ENCODE measurements around the gene PLAGL2.
"Not testable (repeated sequence)": the region's sequence is repeated elsewhere in the genome, so short reads cannot be mapped to it uniquely, and the experiment has no call there.

The PLAGL2 gene

DNA sequence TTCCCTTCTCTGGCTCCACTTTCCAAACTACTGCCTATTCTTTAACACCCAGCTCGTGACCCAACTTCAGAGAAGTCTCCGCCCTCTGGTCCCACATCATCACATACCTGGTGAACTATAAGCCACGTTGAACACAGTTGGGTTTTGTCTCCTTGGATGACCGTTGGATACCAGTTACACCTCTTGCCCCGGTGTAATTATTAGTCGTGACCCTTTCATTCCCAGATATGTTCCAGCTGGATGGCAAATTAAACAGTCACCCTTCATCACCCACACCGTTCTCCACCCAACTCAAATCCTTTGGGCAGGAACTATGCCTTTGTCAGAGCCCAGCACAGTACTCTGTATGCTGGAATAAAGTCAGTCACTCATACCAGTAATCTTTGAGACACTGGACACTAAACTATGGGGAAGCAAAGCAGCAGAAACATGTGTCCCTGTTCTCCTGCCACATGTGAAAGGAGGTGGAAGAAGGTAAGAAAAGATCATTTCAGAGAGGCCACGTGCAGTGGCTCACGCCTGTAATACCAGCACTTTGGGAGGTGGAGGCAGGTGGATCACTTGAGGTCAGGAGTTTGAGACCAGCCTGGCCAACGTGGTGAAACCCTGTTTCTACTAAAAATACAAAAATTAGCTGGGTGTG, 22.5 kb downstream of the PLAGL2 start:
- no peak for DNase-seq (ENCODE audit: low read depth in 3 of 3)

DNA sequence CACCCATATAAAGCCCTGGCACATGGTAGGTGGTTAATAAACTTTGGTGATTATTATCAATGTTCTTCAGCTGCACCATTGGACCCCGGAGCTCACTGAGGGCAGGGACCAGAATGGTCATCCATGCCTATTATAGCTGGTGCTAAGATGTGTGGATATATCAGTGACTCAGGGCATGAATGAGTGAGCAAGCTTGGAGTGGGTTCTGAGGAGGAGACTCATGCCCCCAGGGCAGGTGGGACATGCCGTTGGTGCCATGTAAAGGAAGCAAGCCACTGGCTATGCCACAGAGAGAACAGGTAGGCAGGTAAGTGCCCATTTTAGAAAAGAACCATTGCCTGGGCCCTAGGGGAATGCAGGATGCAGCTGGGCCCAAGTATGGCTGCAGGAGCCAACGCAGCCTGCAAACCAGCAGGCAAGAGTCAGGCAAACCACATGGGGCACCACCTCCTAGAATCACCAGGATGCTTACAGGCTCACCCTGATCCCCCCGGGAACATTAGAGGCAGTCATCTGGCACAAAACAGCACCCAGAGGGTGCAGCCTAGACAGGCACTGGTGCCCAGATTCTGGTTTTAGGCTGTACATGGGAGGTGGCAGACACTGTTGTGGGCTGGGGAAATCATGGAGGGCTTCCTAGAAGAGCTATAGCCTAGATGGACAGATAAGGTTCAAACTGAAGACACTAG, 23.5 kb downstream of the PLAGL2 start:
- no peak for DNase-seq (ENCODE audit: low read depth in 3 of 3)

DNA sequence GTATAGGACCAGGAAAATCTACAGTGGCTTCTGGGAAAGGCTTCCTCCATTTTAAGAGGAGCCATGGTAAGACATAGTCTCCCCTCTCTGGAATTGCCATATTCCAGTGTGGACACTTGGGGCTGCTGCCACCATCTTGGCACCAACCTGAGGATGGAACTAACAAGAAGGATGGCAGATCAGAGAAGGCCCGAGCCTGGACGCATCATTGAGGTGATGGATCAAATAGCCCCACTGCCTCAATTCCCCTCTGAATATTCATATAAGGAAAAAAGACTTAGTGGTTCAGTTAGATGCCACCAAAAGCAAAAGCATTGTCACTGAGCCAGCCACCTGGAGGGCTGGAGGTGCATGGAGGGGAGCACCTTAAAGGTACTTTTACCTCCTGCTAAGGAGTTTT, 25.9 kb downstream of the PLAGL2 start:
- DNase-seq (ENCODE audit: low read depth in 3 of 3) = no peak

GRCh38 chr20:32179934-32180333, 27.6 kb downstream of the PLAGL2 start:
- DNase-seq (ENCODE audit: low read depth in 3 of 3) = no peak

DNA sequence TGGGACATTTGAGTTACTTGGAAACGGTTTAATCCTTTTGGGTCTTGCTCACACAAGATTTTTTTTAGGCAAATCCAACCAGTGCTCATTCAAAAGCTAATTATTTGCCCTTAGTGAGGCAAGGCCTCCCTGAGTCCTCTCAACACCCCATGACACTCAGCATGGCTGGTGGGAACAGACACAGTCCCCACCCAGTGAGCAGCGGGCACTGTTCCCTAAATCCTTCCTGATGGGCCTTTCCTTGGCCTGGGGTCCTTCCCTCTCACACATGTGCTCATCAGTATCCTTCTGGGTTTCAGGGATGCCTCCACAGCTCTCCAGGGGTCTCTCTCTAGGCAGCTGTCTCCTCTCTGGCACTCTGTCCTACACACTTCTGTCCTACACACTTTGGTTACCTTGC, 28.0 kb downstream of the PLAGL2 start:
- no peak for DNase-seq (ENCODE audit: low read depth in 3 of 3)

DNA sequence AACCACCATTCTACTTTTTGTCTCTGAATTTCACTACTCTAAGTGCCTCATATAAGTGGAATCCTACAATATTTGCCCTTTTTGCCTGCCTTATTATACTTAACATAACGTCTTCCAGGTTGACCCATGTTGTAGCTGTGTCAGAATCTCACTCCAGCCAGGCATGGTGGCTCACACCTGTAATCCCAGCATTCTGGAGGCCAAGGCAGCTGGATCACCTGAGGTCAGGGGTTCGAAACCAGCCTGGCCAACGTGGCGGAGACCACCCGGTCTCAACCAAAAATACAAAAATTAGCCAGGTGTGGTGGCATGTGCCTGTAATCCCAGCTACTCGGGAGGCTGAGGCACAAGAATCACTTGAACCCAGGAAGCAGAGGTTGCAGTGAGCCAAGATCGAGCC, 29.8 kb downstream of the PLAGL2 start:
- not testable (repeated sequence) for DNase-seq (ENCODE audit: low read depth in 3 of 3)

GRCh38 chr20:32168184-32168910, 39.2 kb downstream of the PLAGL2 start:
- DNase-seq (ENCODE audit: low read depth in 3 of 3) = no peak

- no peak for DNase-seq (ENCODE audit: low read depth in 3 of 3)
Measured at GRCh38 chr20:32167552-32167951, 40.0 kb downstream of the PLAGL2 start.

DNA sequence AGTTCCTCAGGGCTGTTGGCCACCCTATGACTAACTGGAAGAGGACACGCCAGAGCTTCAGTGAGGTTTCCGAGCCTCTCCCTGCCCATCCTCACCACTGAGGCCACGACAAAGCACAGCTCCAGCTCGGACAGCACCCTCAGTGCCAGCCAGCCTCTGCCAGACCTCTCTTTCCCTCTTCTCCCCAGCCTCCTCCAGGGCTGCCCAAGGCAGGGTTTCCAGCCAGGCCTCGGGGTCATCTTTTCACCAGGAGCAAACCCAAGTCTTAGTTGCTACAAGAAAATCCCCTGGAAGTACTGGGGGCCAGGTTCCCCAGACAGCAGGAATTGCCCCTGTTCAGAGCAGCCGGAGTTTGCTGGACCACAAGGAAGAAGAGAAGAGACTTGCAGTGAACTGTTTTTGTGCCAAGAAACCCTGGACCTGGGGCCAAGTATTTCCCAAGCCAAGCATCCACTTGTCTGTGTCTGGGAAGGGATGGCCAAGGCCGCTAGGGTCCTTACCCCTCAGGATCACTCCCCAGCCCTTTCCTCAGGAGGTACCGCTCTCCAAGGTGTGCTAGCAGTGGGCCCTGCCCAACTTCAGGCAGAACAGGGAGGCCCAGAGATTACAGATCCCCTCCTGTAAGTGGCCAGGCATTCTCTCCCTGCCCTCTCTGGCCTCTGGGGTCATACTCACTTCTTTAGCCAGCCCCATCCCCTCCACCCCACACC, 41.6 kb downstream of the PLAGL2 start:
- DNase-seq (ENCODE audit: low read depth in 3 of 3) = no peak

DNA sequence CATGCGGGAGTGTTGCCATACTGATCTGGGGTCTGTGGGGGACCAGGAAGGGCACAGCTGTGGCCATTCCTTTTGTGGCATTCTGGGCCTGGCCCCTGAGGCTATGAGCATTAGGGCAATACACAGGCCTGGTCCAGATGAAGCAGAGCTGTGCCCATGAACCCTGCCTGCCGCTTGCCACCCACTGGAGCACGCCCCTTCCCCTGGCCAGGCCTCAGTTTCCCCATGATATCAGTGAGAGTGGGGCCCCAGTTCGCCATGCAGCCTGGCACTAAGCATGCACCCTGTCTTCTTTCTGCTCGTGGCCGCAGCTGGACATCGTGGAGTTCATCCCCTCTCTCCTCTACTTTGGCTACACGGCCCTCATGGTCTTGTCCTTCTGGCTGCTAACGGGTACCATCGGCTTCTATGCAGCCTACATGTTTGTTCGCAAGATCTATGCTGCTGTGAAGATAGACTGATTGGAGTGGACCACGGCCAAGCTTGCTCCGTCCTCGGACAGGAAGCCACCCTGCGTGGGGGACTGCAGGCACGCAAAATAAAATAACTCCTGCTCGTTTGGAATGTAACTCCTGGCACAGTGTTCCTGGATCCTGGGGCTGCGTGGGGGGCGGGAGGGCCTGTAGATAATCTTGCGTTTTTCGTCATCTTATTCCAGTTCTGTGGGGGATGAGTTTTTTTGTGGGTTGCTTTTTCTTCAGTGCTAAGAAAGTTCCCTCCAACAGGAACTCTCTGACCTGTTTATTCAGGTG, 42.4 kb downstream of the PLAGL2 start:
- no peak for DNase-seq (ENCODE audit: low read depth in 3 of 3)

DNA sequence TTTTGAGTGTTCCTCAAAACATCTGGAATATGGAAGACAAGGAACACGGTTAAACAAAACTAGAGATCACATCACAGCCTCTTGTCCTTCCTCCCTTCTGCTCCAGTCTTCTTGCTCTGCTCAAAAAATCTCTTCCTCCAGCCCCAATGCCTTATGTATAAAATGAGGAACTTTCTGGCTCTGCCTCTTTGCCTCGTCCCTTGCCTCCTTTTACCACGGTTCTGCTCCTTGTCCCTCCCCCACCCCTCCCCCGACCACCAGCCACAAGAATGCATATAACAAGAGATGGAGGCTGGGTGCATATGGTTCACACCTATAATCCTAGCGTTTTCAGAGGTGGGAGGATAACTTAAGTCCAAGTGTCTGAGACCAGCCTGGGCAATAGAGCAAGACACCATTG, 43.6 kb downstream of the PLAGL2 start:
- no peak for DNase-seq (ENCODE audit: low read depth in 3 of 3)

- no peak for DNase-seq (ENCODE audit: low read depth in 3 of 3)
Measured at GRCh38 chr20:32162351-32162750, 45.2 kb downstream of the PLAGL2 start.

DNA sequence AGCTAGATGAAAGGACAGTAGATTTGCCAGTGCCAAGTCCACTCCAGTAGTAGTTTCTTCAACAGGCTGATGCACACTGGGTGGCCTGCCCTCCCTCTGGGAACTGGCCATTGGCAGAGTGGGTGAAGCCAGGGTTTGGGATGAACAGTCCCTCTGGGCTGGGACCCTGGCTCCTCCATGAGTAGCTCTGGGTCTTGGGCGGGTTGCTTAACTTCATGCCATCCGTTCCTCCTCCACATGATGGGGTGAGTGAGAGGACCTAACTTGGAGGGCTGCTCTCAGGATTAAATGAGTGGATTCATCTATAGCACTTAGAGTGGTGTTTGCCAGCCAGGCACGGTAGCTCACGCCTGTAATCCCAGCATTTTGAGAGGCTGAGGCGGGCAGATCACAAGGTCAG, 47.2 kb downstream of the PLAGL2 start:
- DNase-seq (ENCODE audit: low read depth in 3 of 3) = no peak

DNA sequence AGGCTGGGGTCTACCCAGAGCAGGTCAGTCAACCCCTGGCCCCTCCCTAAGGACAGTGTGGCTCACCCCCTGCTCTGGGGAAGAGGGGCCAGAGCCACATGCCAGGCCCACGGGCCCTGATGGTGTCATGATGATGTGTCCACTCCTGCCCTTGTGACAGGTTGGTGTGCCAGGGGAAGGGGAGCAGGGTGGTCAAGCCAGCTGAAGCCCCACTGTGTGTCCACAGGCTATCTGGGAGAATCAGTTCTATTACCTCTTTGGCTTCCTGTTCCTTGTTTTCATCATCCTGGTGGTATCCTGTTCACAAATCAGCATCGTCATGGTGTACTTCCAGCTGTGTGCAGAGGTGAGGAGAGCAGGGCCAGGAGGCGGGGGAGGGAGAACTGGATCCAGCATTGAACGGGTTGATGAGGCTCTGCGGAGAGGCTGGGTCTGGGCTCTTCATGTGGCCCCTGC, 47.7 kb downstream of the PLAGL2 start:
- DNase-seq (ENCODE audit: low read depth in 3 of 3) = no peak

- DNase-seq (ENCODE audit: low read depth in 3 of 3) = no peak
Measured at GRCh38 chr20:32158943-32159660, 48.4 kb downstream of the PLAGL2 start.

DNA sequence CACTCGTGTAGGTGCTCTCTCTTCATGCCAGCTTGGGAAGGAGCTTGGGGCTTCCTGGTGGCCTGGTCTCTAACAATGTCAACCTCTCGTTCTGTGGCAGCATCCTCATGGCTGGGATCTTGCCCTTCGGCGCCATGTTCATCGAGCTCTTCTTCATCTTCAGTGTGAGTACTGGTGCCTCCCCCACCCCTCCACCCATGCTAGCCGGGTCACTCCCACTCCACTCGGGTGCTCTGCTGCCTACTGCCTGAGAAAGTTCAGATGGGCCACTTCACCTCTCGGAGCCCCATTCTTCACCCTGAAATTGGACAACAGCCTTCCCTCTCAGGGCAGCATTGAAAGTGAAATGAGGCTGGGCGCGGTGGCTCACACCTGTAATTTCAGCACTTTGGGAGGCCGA, 49.2 kb downstream of the PLAGL2 start:
- no peak for DNase-seq (ENCODE audit: low read depth in 3 of 3)

GRCh38 chr20:32157611-32158010, 49.9 kb downstream of the PLAGL2 start:
- DNase-seq (ENCODE audit: low read depth in 3 of 3) = no peak

DNA sequence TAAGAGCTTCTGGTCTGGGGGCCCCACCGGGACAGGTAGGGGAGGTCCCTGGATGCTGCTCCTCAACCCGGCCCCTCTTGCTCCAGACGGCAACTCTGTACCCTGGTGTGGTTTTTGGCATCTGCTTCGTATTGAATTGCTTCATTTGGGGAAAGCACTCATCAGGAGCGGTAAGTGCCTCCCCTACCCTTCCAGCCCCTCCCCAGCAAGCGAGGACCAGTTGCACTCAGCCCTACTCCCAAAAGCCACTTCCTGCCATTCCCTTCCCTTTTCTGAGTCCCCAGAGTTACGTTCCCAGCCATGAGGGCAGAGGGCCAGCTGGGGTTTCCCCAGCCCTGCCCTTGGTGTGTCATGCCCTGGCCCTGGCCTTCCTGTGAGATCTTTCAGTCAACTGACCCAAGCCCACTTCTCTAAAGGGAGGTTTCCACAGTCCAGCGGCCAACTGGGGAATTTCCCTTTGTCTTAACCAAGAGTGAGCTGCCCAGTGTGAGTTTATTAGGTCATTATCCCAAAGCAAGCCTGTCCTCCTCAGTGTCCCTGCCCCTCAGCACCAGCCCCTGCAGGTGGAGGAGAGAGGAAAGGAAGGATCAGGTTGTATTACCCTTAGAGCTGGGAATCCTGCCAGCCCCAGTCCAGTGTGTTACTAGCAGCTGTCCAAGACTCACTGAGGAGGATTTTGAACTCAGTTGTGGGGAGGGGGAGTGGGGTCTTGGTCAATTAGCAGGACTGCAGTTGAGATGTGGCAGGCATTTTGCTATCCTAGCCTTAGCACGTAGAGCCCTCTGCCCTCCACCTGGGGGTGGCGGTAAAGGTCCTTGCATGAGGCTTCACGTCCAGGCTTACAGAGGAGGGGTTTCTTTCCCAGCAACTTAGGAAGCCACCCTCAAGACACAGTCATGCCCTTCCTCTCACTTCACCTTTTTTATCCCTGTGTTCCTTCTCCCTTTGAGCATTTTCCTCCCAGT, 52.2 kb downstream of the PLAGL2 start:
- DNase-seq (ENCODE audit: low read depth in 3 of 3) = peak in 1 of 3 experiments; percentile 24

DNA sequence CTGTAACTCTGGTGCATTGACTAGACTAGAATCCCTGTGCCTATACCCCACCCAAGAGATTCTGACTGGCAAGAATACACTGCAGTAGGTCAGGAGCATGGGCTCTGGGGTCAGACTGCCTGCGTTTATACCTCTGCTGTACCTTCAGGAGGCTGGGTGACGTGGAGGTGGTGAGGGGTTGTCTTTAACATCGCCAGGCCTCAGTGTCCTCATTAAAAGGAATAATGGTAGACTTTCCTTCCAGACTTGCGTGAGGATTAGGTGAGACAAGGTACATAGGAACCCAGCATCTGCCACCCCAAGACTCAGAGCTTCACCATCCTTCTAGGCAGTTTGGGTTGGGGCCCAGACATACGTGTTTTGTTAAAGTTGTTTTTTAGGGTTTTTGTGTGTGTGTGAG, 53.8 kb downstream of the PLAGL2 start:
- DNase-seq (ENCODE audit: low read depth in 3 of 3) = no peak
